GM19351 (cell line): ENCODE results near the gene NTPCR.

ENCODE experiments used
- ATAC-seq: cut with Tn5 transposase; IDR thresholded peaks from one replicate; pipeline ENCODE4 v1.9.1; 2021; ENCODE audit warnings: mild to moderate bottlenecking, moderate library complexity; ENCODE audit not compliant: unreplicated experiment

NTPCR gene

GRCh38 chr1:233005156-233005555 is 54.7 kb downstream of the NTPCR start:
- ATAC-seq, result no peak

DNA sequence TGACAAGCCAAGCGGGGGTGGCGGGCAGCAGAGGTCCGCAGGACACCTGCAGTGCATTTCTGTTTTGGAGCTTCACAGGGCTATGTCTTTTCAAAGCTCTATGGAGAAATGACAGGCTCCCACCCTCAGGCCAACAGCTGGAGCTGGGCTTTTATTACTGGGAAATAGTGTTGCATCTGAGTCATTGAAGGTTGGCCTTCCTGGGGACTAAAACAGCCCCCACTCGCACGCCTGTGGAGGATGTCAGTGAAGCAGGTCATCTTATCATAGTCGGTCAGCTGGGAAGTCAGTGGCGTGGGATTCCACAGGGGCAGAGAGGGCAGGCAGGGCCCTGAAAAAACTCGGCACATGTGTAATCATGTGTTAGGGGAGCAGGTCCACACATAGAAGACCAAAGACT is 55.3 kb downstream of the NTPCR start:
- ATAC-seq, result no peak

- ATAC-seq, result no peak
Observed at GRCh38 chr1:233006108-233006507, 55.7 kb downstream of the NTPCR start.

GRCh38 chr1:233006541-233006973 is 56.1 kb downstream of the NTPCR start:
- no peak for ATAC-seq

DNA sequence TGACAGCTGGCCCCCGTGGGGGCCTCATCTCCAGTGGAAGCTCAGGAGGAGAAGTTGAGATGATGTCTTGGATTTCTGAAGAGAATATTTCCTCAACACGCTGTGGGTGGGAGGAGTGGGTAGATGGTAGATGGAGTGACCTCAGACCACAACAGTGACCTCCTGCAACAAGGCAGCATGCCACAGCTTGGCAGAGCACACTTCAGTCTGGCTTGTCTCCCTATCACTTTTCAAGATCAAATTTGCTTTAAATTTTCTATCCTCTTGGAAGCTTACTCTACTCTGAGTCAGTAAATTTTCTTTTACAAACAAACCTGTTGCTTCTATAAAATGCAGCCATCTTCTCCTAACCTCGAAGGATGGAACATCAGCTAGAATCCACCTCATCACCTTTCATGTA is 59.7 kb downstream of the NTPCR start:
- ATAC-seq, result no peak

- ATAC-seq, result no peak
Observed at GRCh38 chr1:233012021-233012420, 61.6 kb downstream of the NTPCR start.

DNA sequence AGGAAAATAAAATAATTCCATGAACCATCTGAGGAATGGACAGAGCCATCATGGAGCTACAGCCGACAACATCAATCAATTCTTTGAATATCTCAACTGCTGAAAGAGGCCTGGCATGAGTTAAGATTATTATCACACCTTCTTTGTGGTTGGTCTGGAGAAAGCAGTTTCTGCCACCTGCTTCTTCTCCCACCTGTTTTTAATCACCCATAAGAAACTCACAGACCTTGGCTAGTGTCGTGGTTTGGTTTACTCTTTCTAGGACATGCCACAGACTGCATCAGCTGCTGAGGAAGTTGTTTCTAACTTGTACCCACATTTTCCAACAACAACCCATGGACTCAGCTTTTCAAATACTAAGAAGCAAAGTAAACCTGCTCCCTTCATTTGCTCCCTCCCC is 65.6 kb downstream of the NTPCR start:
- ATAC-seq, result peak; percentile 71

DNA sequence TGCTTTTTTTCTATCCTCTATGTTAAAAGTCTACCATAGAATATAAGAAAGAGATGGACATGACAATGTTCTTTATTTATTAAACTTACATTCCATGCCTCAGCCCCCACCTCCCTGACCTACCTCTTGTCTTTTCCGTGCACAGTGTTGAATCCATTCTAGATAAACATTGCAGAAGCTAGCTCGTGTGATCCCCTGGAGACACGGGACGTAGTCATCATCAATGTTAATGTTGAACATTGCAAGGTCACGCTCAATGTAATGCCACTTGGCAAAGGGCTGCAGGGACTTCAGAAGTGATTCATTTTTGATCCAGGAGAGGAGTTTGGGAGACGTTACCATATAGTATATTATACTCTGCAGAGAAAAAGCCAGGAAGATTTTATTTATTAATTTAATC is 66.4 kb downstream of the NTPCR start:
- ATAC-seq, result no peak

- ATAC-seq, result no peak
Observed at GRCh38 chr1:233019083-233019482, 68.7 kb downstream of the NTPCR start.

DNA sequence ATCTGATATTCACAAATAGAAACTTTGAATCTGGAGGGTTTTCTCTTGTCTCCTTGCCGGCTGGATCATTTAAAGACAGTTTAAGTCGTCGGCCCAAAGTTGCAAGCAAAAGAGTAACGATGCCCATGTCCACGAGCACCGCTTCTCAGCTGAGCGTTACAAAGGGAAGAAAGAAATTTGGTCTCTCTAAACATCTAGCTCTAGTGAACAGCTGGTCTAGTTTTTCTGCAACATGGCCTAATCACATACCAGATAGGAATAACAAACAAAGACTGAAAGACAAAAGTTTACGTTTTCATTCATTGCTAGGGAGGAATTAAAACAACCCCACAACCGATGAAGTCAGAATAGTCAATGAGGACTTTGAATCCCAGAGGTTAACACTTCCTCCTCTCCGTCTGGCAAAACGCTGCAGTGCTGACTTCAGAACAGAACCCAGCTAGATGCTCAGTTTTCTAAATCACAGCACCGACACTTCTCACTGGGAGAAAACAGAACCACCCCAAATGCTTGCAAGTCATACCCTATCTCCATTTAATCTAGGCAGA is 69.4 kb downstream of the NTPCR start:
- no peak for ATAC-seq

- no peak for ATAC-seq
Observed at GRCh38 chr1:233020426-233020825, 70.0 kb downstream of the NTPCR start.

- ATAC-seq, result no peak
Observed at GRCh38 chr1:233022246-233022645, 71.8 kb downstream of the NTPCR start.

DNA sequence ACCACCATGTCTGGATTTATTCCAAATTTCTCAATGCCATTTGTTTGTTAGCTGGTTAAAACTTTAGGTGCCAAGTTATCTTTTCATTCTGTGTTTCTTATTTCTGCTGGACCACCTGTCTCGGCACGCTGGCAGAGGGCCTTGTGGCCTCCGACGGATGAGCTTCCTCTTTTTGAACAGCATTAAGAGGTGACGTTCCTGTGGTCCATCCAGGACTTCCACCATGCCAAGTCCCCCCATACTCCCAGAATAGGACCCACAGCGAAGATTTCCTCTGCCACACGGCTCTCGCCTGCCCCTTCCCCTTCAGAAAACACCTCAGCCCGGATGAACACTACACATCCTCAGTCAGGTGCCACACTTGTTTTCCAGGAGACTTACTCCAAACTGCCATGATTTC is 73.8 kb downstream of the NTPCR start:
- ATAC-seq, result no peak

GRCh38 chr1:233025157-233025556 is 74.7 kb downstream of the NTPCR start:
- no peak for ATAC-seq

DNA sequence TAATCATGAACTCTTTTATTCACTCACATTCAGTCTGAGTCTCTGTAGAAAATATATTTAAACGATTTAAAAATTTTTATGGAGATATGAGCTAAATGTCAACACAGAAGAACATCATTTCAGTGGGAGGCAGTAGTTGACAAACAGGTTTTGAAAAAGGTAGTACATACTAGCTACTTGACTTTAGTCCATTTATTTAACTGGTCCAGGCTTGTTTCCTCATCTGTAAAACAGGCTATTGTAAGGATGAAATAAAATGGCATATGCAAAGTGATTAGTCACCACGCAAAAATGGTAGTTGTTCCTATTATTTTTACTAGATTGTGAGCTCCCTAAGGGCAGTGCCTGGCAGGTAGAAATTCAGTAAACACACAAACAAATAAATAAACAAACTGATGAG is 75.2 kb downstream of the NTPCR start:
- ATAC-seq, result no peak

GRCh38 chr1:233027046-233027445 is 76.6 kb downstream of the NTPCR start:
- ATAC-seq, result no peak

DNA sequence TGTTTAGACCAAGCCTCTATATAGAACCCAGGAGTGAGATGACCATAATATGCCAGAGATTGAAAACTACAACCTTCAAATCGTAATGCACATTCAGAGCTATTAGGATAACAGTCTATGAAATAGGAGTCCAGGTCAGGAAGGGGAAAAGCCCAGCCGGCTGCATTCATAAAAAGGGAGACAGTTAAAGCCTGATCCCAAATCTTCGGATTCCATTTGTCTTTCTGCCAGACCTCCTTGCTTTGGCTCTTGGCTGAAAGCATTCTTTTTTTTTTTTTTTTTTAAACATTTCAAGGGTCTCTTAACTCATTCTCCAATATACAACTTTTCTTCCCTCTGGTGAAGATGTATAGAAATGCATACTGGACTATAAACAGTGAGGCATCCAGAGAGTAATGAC is 81.1 kb downstream of the NTPCR start:
- ATAC-seq, result no peak

- no peak for ATAC-seq
Observed at GRCh38 chr1:233032916-233033315, 82.5 kb downstream of the NTPCR start.

- no peak for ATAC-seq
Observed at GRCh38 chr1:233033361-233033760, 83.0 kb downstream of the NTPCR start.
